Activated T-cell treated with anti-CD3 and anti-CD28 coated beads, Interleukin-2, amount 50 U/mL, for 72 hours (primary cell): ENCODE data around the gene HIC1. TPM values are rescaled to one million over a fixed set of nuclear protein-coding genes. Genes with fewer than 3 reads are reported as not detected.

Experiments used
- ATAC-seq, 2 donors: fragments of 150-1000 bp; cut with Tn5 transposase; replicated peaks in 1 of 2; 2 replicates each; pipeline ENCODE4 v1.10.0; 2021; ENCODE audit warnings: moderate library complexity in 2 of 2, mild to moderate bottlenecking in 1 of 2
- DNase-seq, 2 donors: peaks; one replicate each; pipeline ENCODE4 v3.0.0; 2021 to 2022; ENCODE audit warnings: mixed read lengths in 1 of 2
- H3K27ac Mint-ChIP-seq: one replicate; pipeline ENCODE4 v1.8.0; 2022; ENCODE audit warnings: mild to moderate bottlenecking, moderate library complexity, mixed read lengths
- H3K27me3 Mint-ChIP-seq: one replicate; pipeline ENCODE4 v1.8.0; 2022; ENCODE audit warnings: low read depth, mixed read lengths
- H3K36me3 Mint-ChIP-seq, 2 donors: one replicate each; pipeline ENCODE4 v1.8.0; 2022; ENCODE audit warnings: mixed read lengths in 2 of 2, mild to moderate bottlenecking in 1 of 2; ENCODE audit not compliant: insufficient read depth in 2 of 2
- H3K4me1 Mint-ChIP-seq: one replicate; pipeline ENCODE4 v1.8.0; 2022; ENCODE audit warnings: low read depth, mixed read lengths
- H3K4me3 Mint-ChIP-seq, 2 donors: one replicate each; pipeline ENCODE4 v1.8.0; 2022; ENCODE audit warnings: mild to moderate bottlenecking in 2 of 2, mixed read lengths in 2 of 2, moderate library complexity in 2 of 2
- H3K9me3 Mint-ChIP-seq, 2 donors: one replicate each; pipeline ENCODE4 v1.8.0; 2022; ENCODE audit warnings: mixed read lengths in 2 of 2
- total RNA-seq, 2 donors: library from RNA; stranded (reverse); gene quantifications; one replicate each; pipeline ENCODE4 v1.2.3, GENCODE V29; 2022

HIC1 gene
- total RNA-seq, 2 donors from 2014 or later = 11.7 to 21.4 TPM

GRCh38 chr17:2019723-2020122, 35.2 kb upstream of the HIC1 start:
- no peak overlapping the region for H3K4me3 Mint-ChIP-seq
- no peak overlapping the region for H3K27ac Mint-ChIP-seq
- H3K4me1 Mint-ChIP-seq = peaks cover 8% of the 10 kb centered on the region
- DNase-seq = no peak
- ATAC-seq = no peak
- H3K27me3 Mint-ChIP-seq = peaks cover 31% of the 10 kb centered on the region
- H3K9me3 Mint-ChIP-seq = no peaks in the 10 kb centered on the region
- H3K36me3 Mint-ChIP-seq = no peaks in the 10 kb centered on the region

- ATAC-seq (no peak), DNase-seq (no peak)
- peaks cover 9% of the 10 kb centered on the region for H3K4me1 Mint-ChIP-seq
- no peaks in the 10 kb centered on the region for H3K36me3 Mint-ChIP-seq
- peaks cover 35% of the 10 kb centered on the region for H3K27me3 Mint-ChIP-seq
- H3K4me3 Mint-ChIP-seq = no peak overlapping the region
- H3K9me3 Mint-ChIP-seq = no peaks in the 10 kb centered on the region
- no peak overlapping the region for H3K27ac Mint-ChIP-seq
These were observed 34.2 kb upstream of the HIC1 start for GRCh38 chr17:2020721-2021120.

- H3K27ac Mint-ChIP-seq = no peak overlapping the region
- no peak for DNase-seq
- peaks cover 53% of the 10 kb centered on the region for H3K27me3 Mint-ChIP-seq
These were observed 32.2 kb upstream of the HIC1 start for GRCh38 chr17:2022647-2023240.

GRCh38 chr17:2023256-2023655, 31.6 kb upstream of the HIC1 start:
- Mint-ChIP-seq H3K27ac (peak overlapping the region; percentile 29), H3K4me1 (peaks cover 21% of the 10 kb centered on the region), H3K36me3 (no peaks in the 10 kb centered on the region), H3K27me3 (peaks cover 53% of the 10 kb centered on the region), H3K4me3 (peak overlapping the region; percentile 49 to 52), H3K9me3 (no peaks in the 10 kb centered on the region)
- DNase-seq = no peak
- ATAC-seq = no peak

More at GRCh38 chr17:2022647-2023240, 32.2 kb upstream of the HIC1 start:
- no peak for ATAC-seq
- peak overlapping the region; percentile 49 to 52 for H3K4me3 Mint-ChIP-seq
- H3K36me3 Mint-ChIP-seq = no peaks in the 10 kb centered on the region
- H3K9me3 Mint-ChIP-seq = no peaks in the 10 kb centered on the region
- H3K4me1 Mint-ChIP-seq = peaks cover 21% of the 10 kb centered on the region

GRCh38 chr17:2023692-2024571, 31.0 kb upstream of the HIC1 start:
- Mint-ChIP-seq H3K9me3 (no peaks in the 10 kb centered on the region), H3K4me1 (peaks cover 19% of the 10 kb centered on the region), H3K4me3 (peak overlapping the region; percentile 80 to 81), H3K27me3 (peaks cover 58% of the 10 kb centered on the region), H3K36me3 (no peaks in the 10 kb centered on the region), H3K27ac (no peak overlapping the region)
- DNase-seq (peak; percentile 14 to 22), ATAC-seq (peak; percentile 12 to 26)

GRCh38 chr17:2024572-2025219, 30.2 kb upstream of the HIC1 start:
- Mint-ChIP-seq H3K27me3 (peaks cover 51% of the 10 kb centered on the region), H3K4me3 (peak overlapping the region; percentile 80 to 81), H3K36me3 (no peaks in the 10 kb centered on the region), H3K27ac (no peak overlapping the region), H3K4me1 (peaks cover 19% of the 10 kb centered on the region), H3K9me3 (no peaks in the 10 kb centered on the region)
- DNase-seq (peak; percentile 8 to 16), ATAC-seq (peak; percentile 13 to 16)

- Mint-ChIP-seq H3K4me3 (peak within 1 kb of the TSS; percentile 82 to 84), H3K4me1 (peaks cover 19% of the 10 kb centered on the region), H3K36me3 (no peaks in the 10 kb centered on the region), H3K27ac (no peak within 1 kb of the TSS), H3K27me3 (peaks cover 45% of the 10 kb centered on the region), H3K9me3 (no peaks in the 10 kb centered on the region)
- DNase-seq (peak; percentile 47 to 58), ATAC-seq (peak; percentile 20 to 25)
These were observed 29.7 kb upstream of the HIC1 start, which contains the start of gene RTN4RL1 for GRCh38 chr17:2025220-2025621. Gene RTN4RL1, minus strand, starts transcription at chr17:2025334. Its CDS starts 469 bp downstream, at chr17:2024865.

- peak overlapping the region; percentile 82 to 84 for H3K4me3 Mint-ChIP-seq
- H3K27me3 Mint-ChIP-seq = peaks cover 43% of the 10 kb centered on the region
- ATAC-seq (no peak), DNase-seq (peak; percentile 40 to 42)
- peaks cover 0 to 2% of the 10 kb centered on the region in 2 donors for H3K36me3 Mint-ChIP-seq
- peaks cover 22% of the 10 kb centered on the region for H3K4me1 Mint-ChIP-seq
- no peaks in the 10 kb centered on the region for H3K9me3 Mint-ChIP-seq
- H3K27ac Mint-ChIP-seq = no peak overlapping the region
These were observed 29.1 kb upstream of the HIC1 start for GRCh38 chr17:2025622-2026309.

GRCh38 chr17:2027528-2028233, 27.2 kb upstream of the HIC1 start:
- H3K4me1 Mint-ChIP-seq = peaks cover 26% of the 10 kb centered on the region
- DNase-seq = peak in 1 of 2 donors; percentile 44
- peaks cover 37% of the 10 kb centered on the region for H3K27me3 Mint-ChIP-seq
- ATAC-seq = no peak
- no peaks in the 10 kb centered on the region for H3K9me3 Mint-ChIP-seq
- H3K36me3 Mint-ChIP-seq = peaks cover 0 to 2% of the 10 kb centered on the region in 2 donors
- no peak overlapping the region for H3K4me3 Mint-ChIP-seq
- H3K27ac Mint-ChIP-seq = no peak overlapping the region

GRCh38 chr17:2028234-2028614, 26.7 kb upstream of the HIC1 start:
- H3K27me3 Mint-ChIP-seq = peaks cover 37% of the 10 kb centered on the region
- no peak overlapping the region for H3K4me3 Mint-ChIP-seq
- H3K4me1 Mint-ChIP-seq = peaks cover 26% of the 10 kb centered on the region
- H3K9me3 Mint-ChIP-seq = no peaks in the 10 kb centered on the region
- H3K36me3 Mint-ChIP-seq = peaks cover 0 to 2% of the 10 kb centered on the region in 2 donors
- H3K27ac Mint-ChIP-seq = no peak overlapping the region
- ATAC-seq (no peak), DNase-seq (no peak)

- peaks cover 37% of the 10 kb centered on the region for H3K27me3 Mint-ChIP-seq
- H3K9me3 Mint-ChIP-seq = no peaks in the 10 kb centered on the region
- no peak for ATAC-seq
- no peak overlapping the region for H3K27ac Mint-ChIP-seq
- peaks cover 0 to 2% of the 10 kb centered on the region in 2 donors for H3K36me3 Mint-ChIP-seq
- DNase-seq = peak in 1 of 2 donors; percentile 12
- H3K4me3 Mint-ChIP-seq = no peak overlapping the region
- H3K4me1 Mint-ChIP-seq = peaks cover 26% of the 10 kb centered on the region
These were observed 26.2 kb upstream of the HIC1 start for GRCh38 chr17:2028737-2029136.
